HEK293T (cell line): ENCODE results near the gene WDR64.

Experiments used
- CTCF ChIA-PET: fragments of 350-600 bp; formaldehyde crosslinking; extraction: SDS; loops from one replicate; lab custom pipeline; 2021; ENCODE audit warnings: antibody characterized with exemption, inconsistent platforms; lab: Yijun Ruan, JAX
- POLR2A ChIA-PET: fragments of 350-600 bp; formaldehyde crosslinking; extraction: SDS; loops from one replicate; lab custom pipeline; 2020; ENCODE audit warnings: antibody characterized with exemption, inconsistent platforms; lab: Yijun Ruan, JAX
- DNase-seq: peaks from one replicate; pipeline ENCODE4 v3.0.0; 2012; ENCODE audit warnings: mixed read lengths; ENCODE audit errors: extremely low spot score
- ARNT ChIP-seq: fragments of 450-650 bp; IDR thresholded peaks from 2 replicates; pipeline ENCODE4 v1.6.1; 2017; ENCODE audit warnings: mild to moderate bottlenecking
- BHLHE40 ChIP-seq: fragments of 450-650 bp; IDR thresholded peaks from 2 replicates; pipeline ENCODE4 v1.6.1; 2016; ENCODE audit warnings: mild to moderate bottlenecking, moderate library complexity, borderline replicate concordance
- CTBP1 ChIP-seq: fragments of 450-650 bp; IDR thresholded peaks from 2 replicates; pipeline ENCODE4 v1.6.1; 2016; ENCODE audit warnings: borderline replicate concordance
- ELF4 ChIP-seq: fragments of 450-650 bp; IDR thresholded peaks from 2 replicates; pipeline ENCODE4 v1.6.1; 2017; ENCODE audit warnings: antibody characterized with exemption
- FOXA1 ChIP-seq: fragments of 450-650 bp; IDR thresholded peaks from 2 replicates; pipeline ENCODE4 v1.6.1; 2016; ENCODE audit warnings: mild to moderate bottlenecking
- FOXK2 ChIP-seq: fragments of 450-650 bp; IDR thresholded peaks from 2 replicates; pipeline ENCODE4 v1.6.1; 2016; ENCODE audit warnings: mild to moderate bottlenecking
- FOXM1 ChIP-seq: fragments of 450-650 bp; IDR thresholded peaks from 2 replicates; pipeline ENCODE4 v1.6.1; 2017; ENCODE audit warnings: mild to moderate bottlenecking, borderline replicate concordance
- HDGF ChIP-seq: fragments of 450-650 bp; IDR thresholded peaks from 2 replicates; pipeline ENCODE4 v1.6.1; 2017; ENCODE audit warnings: antibody characterized with exemption, borderline replicate concordance
- L3MBTL2 ChIP-seq: fragments of 450-650 bp; conservative IDR thresholded peaks from 2 replicates; pipeline ENCODE4 v1.6.1; 2016; ENCODE audit warnings: mild to moderate bottlenecking
- LEF1 ChIP-seq: fragments of 450-650 bp; IDR thresholded peaks from 2 replicates; pipeline ENCODE4 v1.6.1; 2017; ENCODE audit warnings: mild to moderate bottlenecking, borderline replicate concordance
- NFRKB ChIP-seq: fragments of 450-650 bp; IDR thresholded peaks from 2 replicates; pipeline ENCODE4 v1.6.1; 2016; ENCODE audit warnings: mild to moderate bottlenecking, moderate library complexity
- SP1 ChIP-seq: fragments of 450-650 bp; IDR thresholded peaks from 2 replicates; pipeline ENCODE4 v1.6.1; 2017
- SUZ12 ChIP-seq: fragments of 450-650 bp; IDR thresholded peaks from 2 replicates; pipeline ENCODE4 v1.6.1; 2016; ENCODE audit warnings: mild to moderate bottlenecking
- TARDBP ChIP-seq: fragments of 450-650 bp; IDR thresholded peaks from 2 replicates; pipeline ENCODE4 v1.6.1; 2016
- ZNF384 ChIP-seq: fragments of 450-650 bp; IDR thresholded peaks from 2 replicates; pipeline ENCODE4 v1.6.1; 2016
- TF ChIP-seq, protein P1 (sequence below): fragments of 450-650 bp; IDR thresholded peaks from 2 replicates; pipeline ENCODE4 v1.6.1; 2016

WDR64 gene

GRCh38 chr1:241813768-241814320 lies 161.8 kb downstream of the WDR64 start:
- POLR2A ChIA-PET, result no interaction called here
- no peak for DNase-seq
- CTCF ChIA-PET, result no interaction called here
- TF ChIP-seq FOXK2 (no peak), L3MBTL2 (no peak), SP1 (no peak), FOXA1 (no peak), BHLHE40 (no peak), ZNF384 (no peak), HDGF (no peak), FOXM1 (no peak), ARNT (no peak), NFRKB (no peak), LEF1 (no peak), ELF4 (no peak), CTBP1 (no peak), SUZ12 (no peak)
- TF ChIP-seq, protein P1, sequence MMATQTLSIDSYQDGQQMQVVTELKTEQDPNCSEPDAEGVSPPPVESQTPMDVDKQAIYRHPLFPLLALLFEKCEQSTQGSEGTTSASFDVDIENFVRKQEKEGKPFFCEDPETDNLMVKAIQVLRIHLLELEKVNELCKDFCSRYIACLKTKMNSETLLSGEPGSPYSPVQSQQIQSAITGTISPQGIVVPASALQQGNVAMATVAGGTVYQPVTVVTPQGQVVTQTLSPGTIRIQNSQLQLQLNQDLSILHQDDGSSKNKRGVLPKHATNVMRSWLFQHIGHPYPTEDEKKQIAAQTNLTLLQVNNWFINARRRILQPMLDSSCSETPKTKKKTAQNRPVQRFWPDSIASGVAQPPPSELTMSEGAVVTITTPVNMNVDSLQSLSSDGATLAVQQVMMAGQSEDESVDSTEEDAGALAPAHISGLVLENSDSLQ, result no peak

GRCh38 chr1:241816008-241816407 lies 163.9 kb downstream of the WDR64 start:
- TF ChIP-seq ELF4 (no peak), FOXK2 (no peak), ZNF384 (no peak), TARDBP (no peak), L3MBTL2 (no peak), BHLHE40 (no peak)
- TF ChIP-seq, protein P1, result no peak
- CTCF ChIA-PET, result interaction anchor here (1.4 kb wide), 1 partner anchor 9 kb away, joined by 3 read pairs; no protein-coding TSS in a partner anchor
- POLR2A ChIA-PET, result interaction anchor here (1.5 kb wide), 1 partner anchor 32 kb away, joined by 4 read pairs; the partner anchor contains the start of gene EXO1
- DNase-seq, result no peak

- ChIA-PET CTCF (no interaction called here), POLR2A (interaction anchor here (1.5 kb wide), 1 partner anchor 30 kb away, joined by 4 read pairs; the partner anchor contains the start of gene EXO1)
- DNase-seq, result no peak
- TF ChIP-seq ELF4 (no peak), SP1 (no peak), SUZ12 (no peak), LEF1 (no peak), ZNF384 (no peak), ARNT (no peak), HDGF (no peak), FOXA1 (no peak), CTBP1 (no peak), BHLHE40 (no peak), FOXK2 (no peak), TARDBP (no peak)
- TF ChIP-seq, protein P1, result no peak
Measured at GRCh38 chr1:241817331-241817792, 165.3 kb downstream of the WDR64 start.

GRCh38 chr1:241817956-241818612 lies 166.0 kb downstream of the WDR64 start:
- POLR2A ChIA-PET, result no interaction called here
- TF ChIP-seq SUZ12, result no peak
- no peak for TF ChIP-seq ARNT
- TF ChIP-seq LEF1, result no peak
- TF ChIP-seq NFRKB, result no peak
- TF ChIP-seq HDGF, result no peak
- TF ChIP-seq TARDBP, result no peak
- no peak for TF ChIP-seq ELF4
- no peak for TF ChIP-seq CTBP1
- no peak for TF ChIP-seq L3MBTL2
- no peak for TF ChIP-seq FOXA1
- no peak for TF ChIP-seq FOXK2
- TF ChIP-seq, protein P1, result no peak
- TF ChIP-seq FOXM1, result no peak
- TF ChIP-seq SP1, result no peak
- TF ChIP-seq BHLHE40, result no peak
- no peak for TF ChIP-seq ZNF384
- DNase-seq, result no peak
- CTCF ChIA-PET, result no interaction called here

DNA sequence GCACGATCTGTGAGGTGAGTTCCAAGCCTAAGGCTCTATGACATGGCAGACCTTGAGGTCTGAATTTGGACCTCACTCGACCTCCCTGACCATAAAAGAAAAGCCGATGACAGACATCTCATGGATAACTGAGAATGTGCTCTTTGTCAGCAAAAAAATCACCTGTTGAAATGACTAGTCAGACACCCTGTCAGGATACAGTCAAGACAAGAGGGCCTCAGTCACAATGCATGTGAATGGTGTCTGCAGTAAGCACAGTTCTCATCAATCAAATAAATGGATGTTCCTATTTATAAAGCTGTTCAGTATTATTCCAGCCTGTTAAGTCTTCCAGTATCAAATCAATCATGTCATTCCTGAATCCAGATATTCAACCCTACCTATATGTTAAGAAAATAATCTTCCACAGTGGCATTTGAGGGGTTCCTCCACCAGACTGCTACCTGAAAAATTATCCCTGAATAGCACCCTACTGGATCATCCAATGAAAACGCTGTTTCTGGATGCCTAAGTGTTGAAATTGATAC lies 167.3 kb downstream of the WDR64 start:
- POLR2A ChIA-PET, result no interaction called here
- CTCF ChIA-PET, result no interaction called here
- no peak for TF ChIP-seq CTBP1
- no peak for TF ChIP-seq FOXM1
- TF ChIP-seq HDGF, result no peak
- no peak for TF ChIP-seq ZNF384
- TF ChIP-seq ELF4, result no peak
- no peak for TF ChIP-seq ARNT
- DNase-seq, result no peak
